ENCODE measurements around the gene SART1. TPM values are rescaled to one million over a fixed set of nuclear protein-coding genes. Genes with fewer than 3 reads are reported as not detected.

The SART1 gene, protein sequence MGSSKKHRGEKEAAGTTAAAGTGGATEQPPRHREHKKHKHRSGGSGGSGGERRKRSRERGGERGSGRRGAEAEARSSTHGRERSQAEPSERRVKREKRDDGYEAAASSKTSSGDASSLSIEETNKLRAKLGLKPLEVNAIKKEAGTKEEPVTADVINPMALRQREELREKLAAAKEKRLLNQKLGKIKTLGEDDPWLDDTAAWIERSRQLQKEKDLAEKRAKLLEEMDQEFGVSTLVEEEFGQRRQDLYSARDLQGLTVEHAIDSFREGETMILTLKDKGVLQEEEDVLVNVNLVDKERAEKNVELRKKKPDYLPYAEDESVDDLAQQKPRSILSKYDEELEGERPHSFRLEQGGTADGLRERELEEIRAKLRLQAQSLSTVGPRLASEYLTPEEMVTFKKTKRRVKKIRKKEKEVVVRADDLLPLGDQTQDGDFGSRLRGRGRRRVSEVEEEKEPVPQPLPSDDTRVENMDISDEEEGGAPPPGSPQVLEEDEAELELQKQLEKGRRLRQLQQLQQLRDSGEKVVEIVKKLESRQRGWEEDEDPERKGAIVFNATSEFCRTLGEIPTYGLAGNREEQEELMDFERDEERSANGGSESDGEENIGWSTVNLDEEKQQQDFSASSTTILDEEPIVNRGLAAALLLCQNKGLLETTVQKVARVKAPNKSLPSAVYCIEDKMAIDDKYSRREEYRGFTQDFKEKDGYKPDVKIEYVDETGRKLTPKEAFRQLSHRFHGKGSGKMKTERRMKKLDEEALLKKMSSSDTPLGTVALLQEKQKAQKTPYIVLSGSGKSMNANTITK
- total RNA-seq, result 52.8 and 60.4 TPM in 2 replicates

- peak; percentile 94 for DNase-seq (ENCODE audit: low read depth, low spot score)
Measured at GRCh38 chr11:65961267-65962140, at the start of gene SART1. Gene SART1 (plus strand): TSS chr11:65961734. CDS start chr11:65961781, 47 bp downstream.

DNA sequence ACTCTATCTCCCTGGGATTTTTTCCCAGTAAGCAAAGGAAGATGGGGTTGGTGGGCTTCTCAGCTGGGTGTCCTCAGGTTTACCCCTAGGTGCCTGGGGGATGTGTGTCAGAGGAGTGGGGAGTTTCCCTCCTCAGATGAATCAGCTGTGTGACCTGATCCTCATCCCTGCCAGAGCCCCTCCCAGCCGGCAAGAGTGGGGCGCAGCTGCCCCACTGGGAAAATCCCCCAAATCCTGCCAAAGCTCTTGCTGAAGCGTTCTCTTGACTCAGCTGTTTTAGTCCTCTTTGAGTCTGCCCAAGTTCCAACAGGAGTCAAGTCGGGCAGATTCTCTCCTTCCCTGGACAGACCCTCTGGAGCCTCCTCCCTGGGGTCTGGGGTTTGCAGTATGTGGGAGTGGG is 48.7 kb upstream of the SART1 start:
- no peak for DNase-seq (ENCODE audit: low read depth, low spot score)

DNA sequence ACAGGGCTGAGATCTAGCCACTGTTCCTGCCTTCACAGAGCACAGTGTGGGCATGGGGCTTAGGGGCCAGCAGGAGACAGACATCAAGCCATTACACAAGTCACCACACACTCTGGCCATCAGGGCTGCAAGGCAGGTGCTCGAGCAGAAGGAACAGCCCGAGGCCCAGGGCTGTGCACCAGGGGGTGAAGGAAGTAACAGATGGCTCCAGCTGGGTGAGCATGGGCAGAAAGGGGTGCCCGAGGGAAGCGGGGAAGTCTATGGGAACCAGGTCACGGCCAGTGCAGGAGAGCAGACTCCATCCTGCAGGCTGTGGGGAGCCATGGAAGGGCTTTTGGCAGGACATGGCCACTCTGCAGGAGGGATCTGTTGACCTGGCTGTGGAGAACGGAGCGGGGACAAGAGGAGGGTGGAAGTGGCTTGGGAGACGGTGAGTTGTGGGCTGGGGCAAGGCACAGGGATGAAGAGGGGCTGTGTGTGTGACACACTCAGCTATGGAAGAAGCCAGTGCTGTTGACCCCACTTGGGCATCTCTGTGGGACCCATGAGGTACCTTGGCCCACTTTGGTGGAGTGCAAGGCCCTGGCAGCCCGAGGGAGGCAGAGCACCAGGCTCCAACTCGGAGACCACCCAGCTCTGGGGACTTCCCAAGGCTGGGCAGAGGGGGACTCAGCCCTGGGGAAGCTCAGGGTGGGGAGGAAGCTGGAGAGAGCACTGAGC is 46.3 kb upstream of the SART1 start:
- no peak for DNase-seq (ENCODE audit: low read depth, low spot score)

DNA sequence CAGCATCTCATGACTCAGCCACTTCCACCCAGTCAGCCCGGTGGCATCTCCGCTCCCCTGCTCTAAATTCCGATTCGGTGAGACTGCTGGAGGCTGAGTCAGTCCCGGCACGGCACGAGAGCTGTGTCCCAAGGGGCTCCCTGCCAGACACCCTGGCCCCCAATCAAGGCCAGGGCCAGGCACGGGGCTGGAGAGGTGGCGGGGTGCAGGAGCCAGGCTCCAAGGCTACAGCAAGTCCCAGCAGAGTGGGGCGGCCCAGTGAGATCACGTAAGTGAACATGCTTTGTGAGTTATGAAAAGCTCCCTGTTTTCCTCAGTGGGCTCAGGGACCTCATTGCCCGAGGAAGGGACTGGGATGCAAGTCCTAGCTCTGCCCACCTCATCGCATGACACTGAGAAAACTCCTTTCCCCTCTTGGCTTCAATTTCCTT is 45.7 kb upstream of the SART1 start:
- DNase-seq (ENCODE audit: low read depth, low spot score), result peak; percentile 85

DNA sequence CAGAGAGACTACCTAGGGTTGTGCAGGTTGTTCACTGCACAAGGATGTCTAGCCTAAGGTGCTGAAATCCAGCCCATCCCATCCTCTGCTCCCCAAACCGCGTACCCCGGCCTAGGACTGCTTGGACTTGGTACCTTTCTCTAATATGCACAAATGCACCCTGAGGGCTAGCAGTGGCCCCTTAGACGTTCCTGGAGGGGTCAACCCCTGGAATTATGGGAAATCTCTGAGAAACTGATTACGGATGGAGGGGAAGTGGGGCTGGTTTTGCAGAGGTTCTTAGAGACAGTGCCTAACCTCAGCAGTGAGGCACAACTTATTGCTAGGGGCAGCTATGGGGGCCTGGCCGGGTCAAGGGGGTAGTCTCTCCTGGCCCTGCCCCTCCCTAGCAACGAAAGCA is 45.1 kb upstream of the SART1 start:
- no peak for DNase-seq (ENCODE audit: low read depth, low spot score)

- no peak for DNase-seq (ENCODE audit: low read depth, low spot score)
Measured at GRCh38 chr11:65917077-65917433, 44.5 kb upstream of the SART1 start.

DNA sequence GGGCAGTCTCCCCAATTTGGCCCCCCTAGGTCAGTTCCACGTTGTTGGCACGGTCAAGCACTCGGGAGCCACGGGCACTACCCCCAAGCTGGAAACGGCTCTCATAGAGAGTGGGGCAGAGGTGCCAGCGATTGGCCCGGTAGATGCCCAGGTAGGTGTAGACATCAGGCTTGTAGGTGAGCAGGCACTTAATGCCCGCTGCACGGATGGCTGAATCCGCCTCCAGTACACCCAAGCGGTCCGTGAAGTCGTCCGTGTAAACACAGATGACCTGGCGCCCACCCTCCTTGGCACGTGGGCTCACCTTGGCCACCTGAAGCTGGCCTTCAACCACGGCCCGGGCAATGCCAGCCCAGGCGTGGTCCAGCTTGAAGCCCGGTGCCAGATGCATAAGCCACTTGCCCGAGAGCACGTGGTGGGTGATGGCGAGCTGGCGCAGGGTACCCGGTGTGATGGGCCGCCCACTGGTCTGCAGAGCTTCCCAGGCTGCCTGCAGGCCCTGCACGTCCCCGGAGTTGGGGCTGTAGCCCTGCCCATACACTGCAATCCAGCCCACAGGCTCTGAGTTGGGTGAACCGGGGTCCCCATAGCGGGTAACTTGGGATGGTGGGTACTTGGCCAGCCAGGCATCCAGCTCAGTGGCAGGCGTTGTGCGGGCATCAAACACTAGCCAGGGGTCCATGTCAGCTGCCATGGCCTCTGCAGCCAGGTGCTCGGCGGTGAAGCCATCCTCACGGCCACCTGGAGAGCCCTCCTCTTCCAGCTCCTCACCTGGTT is 43.9 kb upstream of the SART1 start:
- DNase-seq (ENCODE audit: low read depth, low spot score), result no peak

GRCh38 chr11:65918211-65919140 is 43.1 kb upstream of the SART1 start, which contains the start of gene C11orf68:
Gene C11orf68 (minus strand): TSS chr11:65919062. CDS start chr11:65919031, 31 bp downstream.
- no peak for DNase-seq (ENCODE audit: low read depth, low spot score)

- peak; percentile 95 for DNase-seq (ENCODE audit: low read depth, low spot score)
Measured at GRCh38 chr11:65919141-65919572, 42.4 kb upstream of the SART1 start, which contains the start of gene DRAP1. Gene DRAP1 (plus strand): TSS chr11:65919426. CDS start chr11:65919502, 76 bp downstream.

DNA sequence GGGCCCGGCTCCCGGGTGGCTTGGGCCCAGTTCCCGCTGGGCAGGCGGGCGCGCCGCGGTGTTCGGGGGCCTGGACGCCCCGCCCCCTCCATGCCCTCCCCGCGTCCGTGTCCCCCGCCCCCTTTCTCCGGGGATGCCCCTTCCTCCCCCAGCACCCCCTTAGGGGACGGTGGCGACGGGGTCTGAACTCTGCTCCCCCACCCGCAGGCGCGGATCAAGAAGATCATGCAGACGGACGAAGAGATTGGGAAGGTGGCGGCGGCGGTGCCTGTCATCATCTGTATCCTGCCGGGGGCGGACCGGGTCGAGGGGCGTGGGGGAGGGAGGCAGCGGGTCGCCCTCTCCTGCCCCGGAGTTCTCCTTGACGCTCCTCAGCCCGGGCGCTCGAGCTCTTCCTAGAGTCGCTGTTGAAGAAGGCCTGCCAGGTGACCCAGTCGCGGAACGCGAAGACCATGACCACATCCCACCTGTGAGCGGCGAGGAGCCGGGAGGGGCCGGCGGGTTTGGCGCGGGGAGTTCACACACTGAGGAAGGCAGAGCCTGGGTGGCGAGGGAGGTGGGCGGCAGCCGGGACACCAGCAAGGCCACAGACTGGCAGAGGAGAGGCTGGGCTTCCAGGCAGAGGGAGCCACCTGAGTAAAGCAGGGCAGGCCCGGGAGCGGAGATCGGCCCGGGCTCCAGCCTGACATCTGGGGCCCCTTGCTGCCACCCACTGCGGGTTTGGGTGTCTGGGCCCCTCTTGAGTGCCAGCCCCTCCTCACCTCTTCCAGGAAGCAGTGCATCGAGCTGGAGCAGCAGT is 41.8 kb upstream of the SART1 start:
- no peak for DNase-seq (ENCODE audit: low read depth, low spot score)

- no peak for DNase-seq (ENCODE audit: low read depth, low spot score)
Measured at GRCh38 chr11:65920372-65920802, 41.1 kb upstream of the SART1 start.

- no peak for DNase-seq (ENCODE audit: low read depth, low spot score)
Measured at GRCh38 chr11:65921033-65921555, 40.4 kb upstream of the SART1 start.

GRCh38 chr11:65921876-65922275 is 39.7 kb upstream of the SART1 start:
- no peak for DNase-seq (ENCODE audit: low read depth, low spot score)

DNA sequence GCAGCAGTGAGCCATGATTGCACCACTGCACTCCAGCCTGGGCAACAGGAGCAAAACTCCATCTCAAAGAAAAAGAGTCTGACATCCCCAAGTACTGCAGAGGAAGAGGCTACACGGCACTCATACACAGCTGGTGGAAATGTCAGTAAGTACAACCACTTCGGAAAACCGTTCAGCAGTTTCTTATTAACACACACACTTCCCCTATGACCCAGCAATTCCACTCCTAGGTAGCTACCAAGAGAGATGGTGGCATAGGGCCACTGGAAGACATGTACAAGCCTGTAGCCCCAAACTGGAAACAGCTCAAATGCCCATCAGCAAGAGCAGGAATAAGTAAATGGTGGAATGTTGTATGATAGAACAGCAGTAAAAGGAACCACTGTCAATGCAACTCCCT is 39.0 kb upstream of the SART1 start:
- DNase-seq (ENCODE audit: low read depth, low spot score), result no peak

DNA sequence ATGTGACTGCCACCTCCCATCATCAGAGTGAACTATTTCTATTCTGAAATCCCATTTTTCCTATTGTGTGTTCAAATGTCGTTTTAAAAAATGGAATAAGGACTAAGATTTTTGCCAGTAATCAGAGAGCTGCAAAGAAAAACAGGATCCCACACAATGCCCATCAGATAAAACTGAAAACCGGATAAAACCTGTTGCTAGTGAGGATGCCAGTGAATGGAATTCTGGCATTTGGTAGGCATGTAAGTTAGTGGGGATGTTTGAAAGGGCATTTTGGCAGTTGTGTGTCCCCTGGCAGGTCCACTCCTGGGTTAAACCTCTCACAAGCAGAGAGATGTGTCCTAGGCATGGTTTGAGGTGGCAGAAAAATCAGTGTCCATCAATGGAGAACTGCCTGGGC is 36.1 kb upstream of the SART1 start:
- no peak for DNase-seq (ENCODE audit: low read depth, low spot score)

GRCh38 chr11:65927904-65928397 is 33.6 kb upstream of the SART1 start:
- no peak for DNase-seq (ENCODE audit: low read depth, low spot score)

DNA sequence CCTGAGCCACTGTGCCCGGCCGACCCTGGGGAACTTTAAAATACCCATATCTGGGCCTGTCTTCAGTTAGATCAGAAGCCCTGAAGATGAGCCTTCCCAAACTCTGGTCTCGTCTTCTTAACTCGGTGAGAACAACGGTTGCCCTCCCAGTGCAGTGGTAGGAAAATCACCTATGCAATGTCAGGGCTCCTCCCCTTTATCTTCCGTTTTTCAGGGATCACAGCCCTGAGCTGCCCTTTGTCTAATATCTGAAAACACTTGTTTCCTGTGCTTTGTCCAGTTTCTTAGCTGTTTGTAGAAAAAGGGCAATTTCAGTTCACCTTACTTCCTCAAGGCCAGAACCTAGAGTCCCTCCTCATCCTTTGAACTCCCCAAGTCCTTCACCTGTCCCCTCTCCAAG is 32.9 kb upstream of the SART1 start:
- DNase-seq (ENCODE audit: low read depth, low spot score), result no peak

Measured in pulmonary artery endothelial cell (primary cell).